ENCODE measurements around the gene PDE9A. TPM values are rescaled to one million over a fixed set of nuclear protein-coding genes. Genes with fewer than 3 reads are reported as not detected.
A peak's percentile ranks its signal among the peaks of the same experiment; 100 is the strongest.

The PDE9A gene
- total and polyA plus RNA-seq, 8 donors, result 5.1 to 24.2 (median 21.9) TPM

GRCh38 chr21:42736646-42737350 is 83.4 kb downstream of the PDE9A start:
- peaks cover 12 to 31% of the 10 kb centered on the region in 2 donors for H3K4me1 ChIP-seq

DNA sequence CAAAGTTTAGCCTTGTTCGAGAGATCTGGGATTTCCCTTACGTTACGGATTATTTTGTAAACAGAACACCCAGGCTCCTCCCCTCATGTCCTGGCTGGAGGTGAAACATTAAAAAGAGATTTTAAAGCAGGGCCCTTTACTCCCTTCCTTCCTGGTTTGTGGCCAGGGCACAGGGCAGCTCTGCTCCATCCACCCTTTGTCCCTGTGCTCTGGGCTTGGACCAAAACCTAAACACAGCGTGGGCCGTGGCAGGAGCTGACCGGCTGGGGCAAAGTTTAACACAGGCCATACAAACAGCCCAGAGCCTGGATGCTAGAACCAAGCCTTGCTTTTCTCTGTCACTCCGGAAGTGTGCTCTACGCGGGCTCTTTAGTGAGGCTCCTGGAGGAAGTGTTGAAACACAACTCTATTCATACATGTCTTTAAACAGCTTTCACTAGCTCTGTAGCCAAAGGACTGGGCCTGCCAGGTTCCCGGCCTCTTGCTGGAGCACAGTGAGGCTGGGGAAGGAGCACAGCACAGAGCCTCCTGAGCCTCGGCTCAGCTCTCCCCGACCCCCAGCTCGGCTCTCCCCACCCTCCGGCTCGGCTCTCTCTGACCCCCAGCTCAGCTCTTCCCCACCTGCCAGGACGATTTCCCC is 84.7 kb downstream of the PDE9A start:
- DNase-seq, result peak in 2 of 4 donors; percentile 33 to 64
- TF ChIP-seq, protein P1, sequence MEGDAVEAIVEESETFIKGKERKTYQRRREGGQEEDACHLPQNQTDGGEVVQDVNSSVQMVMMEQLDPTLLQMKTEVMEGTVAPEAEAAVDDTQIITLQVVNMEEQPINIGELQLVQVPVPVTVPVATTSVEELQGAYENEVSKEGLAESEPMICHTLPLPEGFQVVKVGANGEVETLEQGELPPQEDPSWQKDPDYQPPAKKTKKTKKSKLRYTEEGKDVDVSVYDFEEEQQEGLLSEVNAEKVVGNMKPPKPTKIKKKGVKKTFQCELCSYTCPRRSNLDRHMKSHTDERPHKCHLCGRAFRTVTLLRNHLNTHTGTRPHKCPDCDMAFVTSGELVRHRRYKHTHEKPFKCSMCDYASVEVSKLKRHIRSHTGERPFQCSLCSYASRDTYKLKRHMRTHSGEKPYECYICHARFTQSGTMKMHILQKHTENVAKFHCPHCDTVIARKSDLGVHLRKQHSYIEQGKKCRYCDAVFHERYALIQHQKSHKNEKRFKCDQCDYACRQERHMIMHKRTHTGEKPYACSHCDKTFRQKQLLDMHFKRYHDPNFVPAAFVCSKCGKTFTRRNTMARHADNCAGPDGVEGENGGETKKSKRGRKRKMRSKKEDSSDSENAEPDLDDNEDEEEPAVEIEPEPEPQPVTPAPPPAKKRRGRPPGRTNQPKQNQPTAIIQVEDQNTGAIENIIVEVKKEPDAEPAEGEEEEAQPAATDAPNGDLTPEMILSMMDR (IDR thresholded peaks at IDR 0.05), result no peak
- peak overlapping the region; percentile 64 to 74 for H3K27ac ChIP-seq
- H3K4me3 ChIP-seq, result no peak overlapping the region
- peak; percentile 54 for ATAC-seq
- H3K9me3 ChIP-seq, result no peaks in the 10 kb centered on the region
- intact Hi-C loops (cut with DNase I), result no loop called here
- H3K27me3 ChIP-seq, result no peaks in the 10 kb centered on the region
- H3K4me1 ChIP-seq, result peaks cover 12 to 31% of the 10 kb centered on the region in 2 donors
- no peaks in the 10 kb centered on the region for H3K36me3 ChIP-seq

More at GRCh38 chr21:42736646-42737350, 83.4 kb downstream of the PDE9A start:
- Histone ChIP-seq H3K36me3 (no peaks in the 10 kb centered on the region), H3K4me3 (no peak overlapping the region), H3K27me3 (no peaks in the 10 kb centered on the region), H3K9me3 (no peaks in the 10 kb centered on the region), H3K27ac (no peak overlapping the region)
- no peak for ATAC-seq
- TF ChIP-seq, protein P1 (IDR thresholded peaks at IDR 0.05), result no peak
- intact Hi-C loops (cut with DNase I), result no loop called here
- DNase-seq, result no peak

DNA sequence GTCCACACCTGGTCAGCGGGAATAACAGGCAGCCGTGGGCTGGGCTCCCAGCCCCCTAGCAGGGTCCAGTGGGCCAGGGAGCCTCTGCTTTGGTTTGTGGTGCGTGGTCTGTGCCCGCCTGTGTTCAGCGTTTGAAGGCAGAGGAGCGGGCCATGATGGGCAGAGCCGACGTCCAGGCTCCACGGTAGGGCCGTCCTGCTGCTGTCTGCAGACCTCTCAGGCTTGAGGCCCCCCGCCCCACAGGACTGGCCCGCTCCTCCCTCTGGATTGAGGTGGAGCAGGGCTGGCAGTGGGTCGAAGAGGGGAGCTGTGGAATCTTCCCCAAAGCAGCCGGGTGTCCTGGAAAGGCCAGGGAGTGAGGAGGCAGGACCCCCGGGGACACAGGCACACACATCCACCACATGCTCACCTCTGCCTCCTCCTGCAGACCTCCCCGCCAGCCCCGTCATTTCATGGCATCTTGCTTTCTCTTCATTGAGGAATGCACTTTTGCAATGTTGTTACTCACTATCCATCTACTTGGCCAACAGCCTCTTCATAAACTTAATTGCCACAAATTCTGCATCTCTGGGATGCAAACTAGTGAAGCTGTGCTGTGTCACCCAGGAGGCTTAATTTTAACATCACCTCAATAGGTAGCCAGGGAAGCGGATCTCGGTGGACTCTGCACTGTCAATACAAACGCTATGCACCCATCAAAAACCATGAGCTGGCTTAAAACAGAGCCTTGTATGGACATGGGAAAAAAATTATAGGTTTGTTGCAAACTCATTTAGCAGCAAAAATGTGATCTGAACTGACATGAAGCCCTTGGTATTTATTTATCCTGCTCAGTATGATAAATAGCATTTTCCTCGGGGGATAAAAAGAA is 85.9 kb downstream of the PDE9A start:
- Histone ChIP-seq H3K4me3 (no peak overlapping the region), H3K27me3 (no peaks in the 10 kb centered on the region), H3K4me1 (peaks cover 12 to 31% of the 10 kb centered on the region in 2 donors), H3K36me3 (no peaks in the 10 kb centered on the region), H3K27ac (no peak overlapping the region), H3K9me3 (no peaks in the 10 kb centered on the region)
- TF ChIP-seq, protein P1 (IDR thresholded peaks at IDR 0.05), result no peak
- ATAC-seq (no peak), DNase-seq (no peak)
- intact Hi-C loops (cut with DNase I), result no loop called here

- TF ChIP-seq, protein P1 (IDR thresholded peaks at IDR 0.05), result no peak
- no peak for ATAC-seq
- intact Hi-C loops (cut with DNase I), result no loop called here
- no peaks in the 10 kb centered on the region for H3K27me3 ChIP-seq
- no peaks in the 10 kb centered on the region for H3K36me3 ChIP-seq
- H3K9me3 ChIP-seq, result no peaks in the 10 kb centered on the region
- no peak overlapping the region for H3K27ac ChIP-seq
- no peak for DNase-seq
- H3K4me1 ChIP-seq, result peaks cover 12 to 27% of the 10 kb centered on the region in 2 donors
- no peak overlapping the region for H3K4me3 ChIP-seq
Observed at GRCh38 chr21:42740405-42740909, 87.0 kb downstream of the PDE9A start.

Measured in left lung (tissue), 10 donors.